ENCODE data around the gene UQCC2. TPM values are rescaled to one million over a fixed set of nuclear protein-coding genes. Genes with fewer than 3 reads are reported as not detected.

The UQCC2 gene
- total and polyA plus RNA-seq, 5 donors from 2014 or later, result 14.9 to 72.6 (median 44.9) TPM

GRCh38 chr6:33658982-33659689 is 52.4 kb downstream of the UQCC2 start:
- Mint-ChIP-seq H3K27ac (peak overlapping the region in 1 of 3 donors; percentile 79), H3K36me3 (peaks cover 26% of the 10 kb centered on the region), H3K27me3 (no peaks in the 10 kb centered on the region), H3K4me1 (peaks cover 0 to 3% (median 0%) of the 10 kb centered on the region in 4 donors), H3K9me3 (no peaks in the 10 kb centered on the region), H3K4me3 (no peak overlapping the region)
- H3K36me3 ChIP-seq (ENCODE audit: control insufficient read depth, insufficient read depth, low read length), result peaks cover 46% of the 10 kb centered on the region
- H3K4me1 ChIP-seq (ENCODE audit: control insufficient read depth, insufficient read depth, low read length, poor library complexity, severe bottlenecking), result no peaks in the 10 kb centered on the region
- no peak overlapping the region for H3K27ac ChIP-seq (ENCODE audit: insufficient read depth, low read length, poor library complexity, severe bottlenecking)
- ATAC-seq (ENCODE audit: low read depth in 2 of 2) (no peak), DNase-seq (no peak)
- H3K9me3 ChIP-seq (ENCODE audit: control insufficient read depth in 2 of 2, low read length in 2 of 2), result no peaks in the 10 kb centered on the region
- H3K4me3 ChIP-seq (ENCODE audit: low read depth, low read length), result no peak overlapping the region
- H3K27me3 ChIP-seq (ENCODE audit: control insufficient read depth, insufficient read depth, low read length), result no peaks in the 10 kb centered on the region

- Histone ChIP-seq H3K36me3 (ENCODE audit: control insufficient read depth, insufficient read depth, low read length) (peaks cover 33% of the 10 kb centered on the region), H3K27me3 (ENCODE audit: control insufficient read depth, insufficient read depth, low read length) (no peaks in the 10 kb centered on the region), H3K27ac (ENCODE audit: insufficient read depth, low read length, poor library complexity, severe bottlenecking) (no peak overlapping the region), H3K4me1 (ENCODE audit: control insufficient read depth, insufficient read depth, low read length, poor library complexity, severe bottlenecking) (no peaks in the 10 kb centered on the region), H3K9me3 (ENCODE audit: control insufficient read depth in 2 of 2, low read length in 2 of 2) (no peaks in the 10 kb centered on the region), H3K4me3 (ENCODE audit: low read depth, low read length) (no peak overlapping the region)
- peaks cover 18% of the 10 kb centered on the region for H3K36me3 Mint-ChIP-seq
- no peaks in the 10 kb centered on the region for H3K27me3 Mint-ChIP-seq
- no peak for ATAC-seq (ENCODE audit: low read depth in 2 of 2)
- peaks cover 0 to 3% (median 0%) of the 10 kb centered on the region in 4 donors for H3K4me1 Mint-ChIP-seq
- H3K9me3 Mint-ChIP-seq, result no peaks in the 10 kb centered on the region
- H3K4me3 Mint-ChIP-seq, result no peak overlapping the region
- no peak overlapping the region for H3K27ac Mint-ChIP-seq
- no peak for DNase-seq
Observed at GRCh38 chr6:33656844-33657243, 54.7 kb downstream of the UQCC2 start.

GRCh38 chr6:33654831-33655554 is 56.5 kb downstream of the UQCC2 start:
- Mint-ChIP-seq H3K4me3 (no peak overlapping the region), H3K27ac (peak overlapping the region in 2 of 3 donors; percentile 46 to 49), H3K9me3 (no peaks in the 10 kb centered on the region), H3K36me3 (peaks cover 20% of the 10 kb centered on the region), H3K4me1 (peaks cover 0 to 3% (median 1%) of the 10 kb centered on the region in 4 donors), H3K27me3 (no peaks in the 10 kb centered on the region)
- no peaks in the 10 kb centered on the region for H3K27me3 ChIP-seq (ENCODE audit: control insufficient read depth, insufficient read depth, low read length)
- no peak for ATAC-seq (ENCODE audit: low read depth in 2 of 2)
- H3K36me3 ChIP-seq (ENCODE audit: control insufficient read depth, insufficient read depth, low read length), result peaks cover 34% of the 10 kb centered on the region
- H3K4me3 ChIP-seq (ENCODE audit: low read depth, low read length), result no peak overlapping the region
- no peak for DNase-seq
- no peak overlapping the region for H3K27ac ChIP-seq (ENCODE audit: insufficient read depth, low read length, poor library complexity, severe bottlenecking)
- H3K9me3 ChIP-seq (ENCODE audit: control insufficient read depth in 2 of 2, low read length in 2 of 2), result no peaks in the 10 kb centered on the region
- H3K4me1 ChIP-seq (ENCODE audit: control insufficient read depth, insufficient read depth, low read length, poor library complexity, severe bottlenecking), result no peaks in the 10 kb centered on the region

- no peaks in the 10 kb centered on the region for H3K27me3 ChIP-seq (ENCODE audit: control insufficient read depth, insufficient read depth, low read length)
- H3K4me3 ChIP-seq (ENCODE audit: low read depth, low read length), result no peak overlapping the region
- Mint-ChIP-seq H3K4me1 (peaks cover 0 to 10% (median 6%) of the 10 kb centered on the region in 4 donors), H3K9me3 (no peaks in the 10 kb centered on the region), H3K4me3 (no peak overlapping the region), H3K27me3 (no peaks in the 10 kb centered on the region), H3K27ac (peak overlapping the region in 2 of 3 donors; percentile 52 to 56), H3K36me3 (peaks cover 24% of the 10 kb centered on the region)
- H3K27ac ChIP-seq (ENCODE audit: insufficient read depth, low read length, poor library complexity, severe bottlenecking), result no peak overlapping the region
- H3K9me3 ChIP-seq (ENCODE audit: control insufficient read depth in 2 of 2, low read length in 2 of 2), result no peaks in the 10 kb centered on the region
- no peaks in the 10 kb centered on the region for H3K4me1 ChIP-seq (ENCODE audit: control insufficient read depth, insufficient read depth, low read length, poor library complexity, severe bottlenecking)
- peaks cover 33% of the 10 kb centered on the region for H3K36me3 ChIP-seq (ENCODE audit: control insufficient read depth, insufficient read depth, low read length)
- no peak for DNase-seq
- no peak for ATAC-seq (ENCODE audit: low read depth in 2 of 2)
Observed at GRCh38 chr6:33652002-33652401, 59.5 kb downstream of the UQCC2 start.

GRCh38 chr6:33651403-33651802 is 60.1 kb downstream of the UQCC2 start:
- ATAC-seq (ENCODE audit: low read depth in 2 of 2), result no peak
- Histone ChIP-seq H3K9me3 (ENCODE audit: control insufficient read depth in 2 of 2, low read length in 2 of 2) (no peaks in the 10 kb centered on the region), H3K4me3 (ENCODE audit: low read depth, low read length) (no peak overlapping the region), H3K27me3 (ENCODE audit: control insufficient read depth, insufficient read depth, low read length) (no peaks in the 10 kb centered on the region), H3K4me1 (ENCODE audit: control insufficient read depth, insufficient read depth, low read length, poor library complexity, severe bottlenecking) (no peaks in the 10 kb centered on the region), H3K36me3 (ENCODE audit: control insufficient read depth, insufficient read depth, low read length) (peaks cover 35% of the 10 kb centered on the region), H3K27ac (ENCODE audit: insufficient read depth, low read length, poor library complexity, severe bottlenecking) (no peak overlapping the region)
- Mint-ChIP-seq H3K4me3 (no peak overlapping the region), H3K27me3 (no peaks in the 10 kb centered on the region), H3K27ac (peak overlapping the region in 2 of 3 donors; percentile 25 to 56), H3K36me3 (peaks cover 26% of the 10 kb centered on the region), H3K9me3 (no peaks in the 10 kb centered on the region), H3K4me1 (peaks cover 0 to 11% (median 6%) of the 10 kb centered on the region in 4 donors)
- no peak for DNase-seq

Other genes starting within 250 kb of the UQCC2 start
- gene BAK1, start 131.4 kb downstream of the UQCC2 start, total RNA-seq, result 41.7 TPM
- gene BAK1, start 131.4 kb downstream of the UQCC2 start, polyA plus RNA-seq, result 10 to 100 TPM; 38.1 to 66.3 (median 54.4) TPM
- 54.5 TPM for gene ITPR3, start 90.4 kb downstream of the UQCC2 start, total RNA-seq
- 1 to 10 TPM; 1.3 to 2.2 (median 1.9) TPM for gene ITPR3, start 90.4 kb downstream of the UQCC2 start, polyA plus RNA-seq
- not detected for gene IP6K3, start 35.2 kb upstream of the UQCC2 start, total RNA-seq
- gene IP6K3, start 35.2 kb upstream of the UQCC2 start, polyA plus RNA-seq, result not detected
- 102 TPM for gene LEMD2, start 77.4 kb upstream of the UQCC2 start, total RNA-seq
- gene LEMD2, start 77.4 kb upstream of the UQCC2 start, polyA plus RNA-seq, result 10 to 100 TPM; 25.7 to 36.4 (median 31.7) TPM
- gene MLN, start 92.3 kb upstream of the UQCC2 start, total RNA-seq, result not detected
- not detected for gene MLN, start 92.3 kb upstream of the UQCC2 start, polyA plus RNA-seq

Measured in CD4-positive, CD25-positive, alpha-beta regulatory T cell (primary cell).